ENCODE measurements around the gene CCNG1.
"Not testable (repeated sequence)": the region's sequence is repeated elsewhere in the genome, so short reads cannot be mapped to it uniquely, and the experiment has no call there.

The CCNG1 gene

DNA sequence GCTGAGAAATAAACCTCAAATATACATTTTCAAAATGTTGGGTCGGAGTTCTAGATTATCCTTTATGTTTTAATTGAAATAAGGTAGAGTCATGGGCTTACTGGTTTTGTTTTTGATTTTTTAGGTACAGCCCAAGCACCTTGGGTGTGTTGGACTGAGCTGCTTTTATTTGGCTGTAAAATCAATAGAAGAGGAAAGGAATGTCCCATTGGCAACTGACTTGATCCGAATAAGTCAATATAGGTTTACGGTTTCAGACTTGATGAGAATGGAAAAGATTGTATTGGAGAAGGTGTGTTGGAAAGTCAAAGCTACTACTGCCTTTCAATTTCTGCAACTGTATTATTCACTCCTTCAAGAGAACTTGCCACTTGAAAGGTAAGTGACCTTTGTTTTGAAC is 3.6 kb downstream of the CCNG1 start:
- in situ Hi-C loops (cut with MboI; ENCODE audit: low sequenced_read_pairs): no loop called here

DNA sequence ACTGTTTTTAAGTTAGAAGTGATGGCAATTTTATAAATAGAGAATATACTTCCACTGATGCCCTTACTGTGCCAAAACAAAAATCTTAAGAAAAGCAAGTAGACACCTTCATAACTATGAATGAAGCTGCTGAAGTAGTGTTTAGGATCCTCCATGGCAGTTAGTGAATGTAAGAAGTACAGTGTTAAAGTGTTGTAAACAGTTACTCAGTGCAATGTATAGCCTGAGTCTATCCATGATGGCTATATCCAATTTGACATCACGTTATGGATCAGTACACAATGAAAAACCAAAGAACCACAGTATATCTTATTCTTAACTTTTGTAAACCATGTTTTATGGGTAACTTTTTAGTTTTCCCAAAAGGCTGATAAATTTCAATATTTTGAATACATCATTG is 7.1 kb downstream of the CCNG1 start:
- in situ Hi-C loops (cut with MboI; ENCODE audit: low sequenced_read_pairs): no loop called here

DNA sequence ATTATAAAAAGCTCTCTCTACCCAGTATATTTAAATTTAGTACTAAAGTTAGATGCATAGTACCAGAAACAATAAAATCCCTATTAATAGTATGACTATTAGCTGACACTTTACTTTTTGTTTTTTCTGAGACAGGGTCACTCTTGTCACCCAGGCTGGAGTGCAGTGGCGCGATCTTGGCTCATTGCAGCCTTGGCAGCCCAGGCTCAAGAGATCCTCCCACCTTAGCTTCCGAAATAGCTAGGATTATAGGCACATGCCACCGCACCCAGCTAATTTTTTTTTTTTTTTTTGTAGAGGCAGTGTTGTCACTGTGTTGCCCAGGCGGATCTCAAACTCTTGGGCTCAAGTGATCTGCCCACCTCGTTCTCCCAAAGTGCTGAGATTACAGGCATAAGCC is 8.0 kb downstream of the CCNG1 start:
- in situ Hi-C loops (cut with MboI; ENCODE audit: low sequenced_read_pairs): no loop called here

DNA sequence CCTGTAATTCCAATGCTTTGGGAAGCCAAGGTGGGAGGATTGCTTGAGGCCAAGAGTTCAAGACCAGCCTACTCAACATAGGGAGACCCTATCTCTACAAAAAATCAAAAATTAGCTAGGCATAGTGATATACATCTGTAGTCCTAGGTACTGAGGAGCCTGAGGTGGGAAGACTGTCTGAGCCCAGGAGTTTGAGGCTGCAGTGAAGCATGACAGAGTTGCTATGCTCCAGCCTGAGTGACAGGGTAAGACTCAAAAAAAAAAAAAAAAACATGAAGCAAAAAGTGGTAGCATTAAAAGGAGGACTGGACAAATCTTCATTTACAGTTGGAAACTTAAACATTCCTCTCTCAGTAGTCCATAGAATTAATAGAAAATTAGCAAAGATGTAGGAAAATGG is 9.8 kb downstream of the CCNG1 start:
- in situ Hi-C loops (cut with MboI; ENCODE audit: low sequenced_read_pairs): no loop called here

DNA sequence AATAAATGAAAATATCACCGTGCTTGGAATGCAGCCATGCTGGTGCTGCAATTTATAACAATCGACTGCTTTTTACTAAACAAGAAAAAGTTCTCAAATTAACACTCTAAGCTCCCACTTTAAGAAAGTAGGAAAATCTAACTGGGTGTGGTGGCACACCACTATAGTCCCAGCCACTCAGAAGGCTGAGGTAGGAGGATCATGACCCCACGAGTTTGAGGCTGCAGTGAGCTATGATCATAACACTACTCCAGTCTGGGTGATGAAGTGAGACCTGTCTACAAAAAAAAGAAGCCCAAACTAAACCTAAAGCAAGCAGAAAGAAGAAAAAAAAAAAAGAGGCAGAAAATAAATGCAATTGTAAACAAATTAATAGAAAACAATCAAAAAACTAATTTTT is 10.5 kb downstream of the CCNG1 start:
- in situ Hi-C loops (cut with MboI; ENCODE audit: low sequenced_read_pairs): no loop called here

DNA sequence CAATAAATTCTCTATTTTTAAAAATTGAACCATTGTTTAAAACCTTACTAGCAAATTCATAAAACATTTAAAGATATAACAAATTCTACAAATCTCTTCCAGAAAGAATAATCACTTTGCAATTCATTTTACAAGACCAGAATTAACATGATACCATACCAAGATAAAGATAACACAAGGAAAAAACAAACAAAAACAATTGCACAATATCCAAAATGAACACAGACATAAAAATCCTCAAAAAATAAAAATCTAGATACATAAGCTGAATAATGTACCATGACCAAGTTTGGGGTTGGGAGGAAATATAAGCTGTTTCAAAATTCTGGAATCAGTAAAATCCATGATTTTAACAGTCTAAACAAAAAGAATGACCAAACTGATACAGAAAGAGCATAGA is 11.1 kb downstream of the CCNG1 start:
- in situ Hi-C loops (cut with MboI; ENCODE audit: low sequenced_read_pairs): no loop called here

DNA sequence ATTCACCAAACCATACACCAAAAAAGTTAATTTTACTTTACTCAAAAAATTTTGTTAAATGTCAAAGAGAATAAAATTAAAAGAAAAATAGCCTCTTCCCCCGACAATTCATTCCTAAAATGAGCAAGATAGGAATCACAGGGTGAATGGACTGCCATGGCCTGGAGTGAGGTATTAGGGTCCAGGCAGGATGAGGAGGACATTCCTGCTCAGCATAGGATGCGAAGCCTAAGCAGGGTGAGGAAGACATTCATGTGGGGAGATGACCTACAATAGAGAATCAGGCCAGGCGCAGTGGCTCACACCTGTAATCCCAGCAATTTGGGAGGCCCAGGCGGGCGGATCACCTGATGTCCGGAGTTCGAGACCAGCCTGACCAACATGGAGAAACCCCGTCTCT is 14.1 kb downstream of the CCNG1 start:
- in situ Hi-C loops (cut with MboI; ENCODE audit: low sequenced_read_pairs): no loop called here

DNA sequence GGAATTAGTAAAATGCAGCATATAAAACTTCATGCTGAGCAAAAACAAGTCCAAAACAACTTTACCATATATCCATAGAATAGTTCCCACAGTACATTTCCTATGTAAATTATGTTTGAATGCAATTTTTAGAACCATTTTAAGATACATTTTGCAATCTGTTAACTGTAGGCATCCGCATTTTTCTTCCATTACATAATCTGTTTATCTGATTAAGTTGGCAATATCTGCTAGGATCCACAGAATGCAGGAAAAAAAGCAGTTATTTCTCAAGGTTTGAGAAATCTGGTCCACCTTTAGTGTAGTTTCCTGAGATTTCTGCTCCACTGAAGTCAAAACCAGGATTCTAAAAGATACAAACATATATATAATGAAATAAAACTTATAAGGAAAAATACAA is 16.3 kb downstream of the CCNG1 start:
- in situ Hi-C loops (cut with MboI; ENCODE audit: low sequenced_read_pairs): no loop called here

DNA sequence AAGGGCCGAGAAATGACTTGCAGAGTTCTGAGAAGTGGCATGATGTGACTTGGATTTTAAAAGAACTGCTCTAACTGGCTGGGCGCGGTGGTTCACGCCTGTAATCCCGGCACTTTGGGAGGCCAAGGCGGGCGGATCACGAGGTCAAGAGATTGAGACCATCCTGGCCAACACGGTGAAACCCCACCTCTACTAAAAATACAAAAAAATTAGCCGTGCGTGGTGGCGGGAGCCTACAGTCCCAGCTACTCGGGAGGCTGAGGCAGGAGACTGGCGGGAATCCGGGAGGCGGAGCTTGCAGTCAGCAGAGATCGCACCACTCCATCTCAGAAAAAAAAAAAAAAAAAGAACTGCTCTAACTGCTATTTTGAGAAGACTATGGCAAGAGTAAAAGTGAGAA is 18.0 kb downstream of the CCNG1 start:
- in situ Hi-C loops (cut with MboI; ENCODE audit: low sequenced_read_pairs): not testable (repeated sequence)

DNA sequence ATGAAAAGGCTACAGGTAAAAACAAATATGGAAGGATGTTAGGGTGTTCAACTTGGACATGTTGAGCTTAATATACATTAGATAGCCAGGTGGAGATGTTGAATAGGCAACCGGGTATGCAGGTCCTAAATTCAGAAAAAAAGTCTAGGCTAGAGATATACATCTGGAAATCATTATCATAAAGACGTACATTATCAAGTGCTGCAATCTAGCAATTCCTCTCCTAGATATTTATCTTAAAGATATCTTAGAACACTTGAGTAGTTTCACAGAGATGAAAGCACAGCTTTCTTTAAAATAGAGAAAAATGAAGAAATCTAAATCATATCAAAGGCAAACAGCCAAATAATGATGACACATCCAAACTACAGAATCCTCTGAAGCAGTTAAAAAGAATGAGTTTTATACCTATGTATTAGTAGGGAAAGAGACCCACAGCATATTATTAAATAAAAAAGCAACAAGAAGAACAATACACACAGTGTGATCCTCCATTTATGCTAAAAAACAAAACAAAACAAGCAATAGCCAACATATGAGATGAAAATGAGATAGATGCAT is 18.7 kb downstream of the CCNG1 start:
- in situ Hi-C loops (cut with MboI; ENCODE audit: low sequenced_read_pairs): no loop called here

DNA sequence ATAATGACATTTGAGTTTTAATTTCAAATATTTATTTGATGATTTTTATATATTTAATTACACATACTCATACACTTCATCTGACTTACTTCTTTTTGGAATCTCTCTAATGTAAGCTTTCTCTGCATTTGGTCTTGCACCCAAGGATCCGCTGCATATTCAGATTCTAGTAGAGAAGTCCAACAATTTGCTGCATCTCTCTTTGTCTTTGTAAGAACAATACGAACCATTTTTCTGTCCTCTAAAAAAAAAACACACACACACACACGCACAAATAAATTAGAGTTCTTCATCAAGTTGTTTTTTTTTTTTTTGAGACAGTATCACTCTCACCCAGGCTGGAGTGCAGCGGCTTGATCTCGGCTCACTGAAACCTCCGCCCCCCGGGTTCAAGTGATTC is 19.4 kb downstream of the CCNG1 start:
- in situ Hi-C loops (cut with MboI; ENCODE audit: low sequenced_read_pairs): no loop called here

DNA sequence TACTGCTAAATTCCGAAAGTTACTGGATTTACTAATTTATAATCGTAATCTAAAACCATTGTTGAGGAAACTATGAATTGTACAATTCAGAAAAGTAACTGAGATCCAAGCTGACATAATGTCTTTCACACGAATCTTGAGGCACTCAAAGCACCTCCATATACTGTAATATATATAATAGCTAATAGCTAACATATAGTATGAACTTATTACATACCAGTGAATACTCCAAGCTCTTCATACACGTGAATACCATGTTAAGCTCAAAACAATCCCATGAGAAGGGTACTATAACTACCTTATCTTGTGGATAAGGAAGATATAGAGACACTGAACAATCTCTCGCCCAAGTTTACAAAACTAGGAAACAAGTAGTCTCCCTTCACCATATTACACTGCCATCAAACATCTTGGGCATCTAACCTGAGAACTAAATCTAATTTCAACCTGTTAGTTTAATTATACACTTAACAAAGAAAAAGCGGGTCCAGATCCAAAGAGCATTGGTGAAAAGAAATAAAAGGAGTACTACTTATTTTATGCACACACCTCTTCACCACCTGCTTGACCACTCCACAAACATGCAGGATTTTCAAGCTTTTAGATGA is 21.5 kb downstream of the CCNG1 start:
- in situ Hi-C loops (cut with MboI; ENCODE audit: low sequenced_read_pairs): no loop called here

DNA sequence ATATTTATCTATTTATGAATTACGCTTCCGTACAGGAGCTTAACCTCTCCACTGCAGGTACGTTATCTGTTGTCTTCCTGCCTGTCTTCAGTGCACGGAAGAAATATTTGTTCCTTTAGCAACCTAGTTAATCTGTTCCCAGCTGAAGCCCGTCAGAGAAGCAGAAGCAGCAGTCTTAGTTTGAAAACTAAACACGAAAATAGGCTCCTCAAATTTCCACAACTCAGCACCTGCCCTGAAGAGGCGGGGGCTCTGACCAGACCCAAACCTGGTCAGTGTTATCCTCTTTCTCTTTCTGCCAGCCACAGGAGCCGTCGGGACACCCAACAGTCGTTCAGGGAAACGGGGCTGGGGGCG is 22.0 kb downstream of the CCNG1 start:
- in situ Hi-C loops (cut with MboI; ENCODE audit: low sequenced_read_pairs): no loop called here

DNA sequence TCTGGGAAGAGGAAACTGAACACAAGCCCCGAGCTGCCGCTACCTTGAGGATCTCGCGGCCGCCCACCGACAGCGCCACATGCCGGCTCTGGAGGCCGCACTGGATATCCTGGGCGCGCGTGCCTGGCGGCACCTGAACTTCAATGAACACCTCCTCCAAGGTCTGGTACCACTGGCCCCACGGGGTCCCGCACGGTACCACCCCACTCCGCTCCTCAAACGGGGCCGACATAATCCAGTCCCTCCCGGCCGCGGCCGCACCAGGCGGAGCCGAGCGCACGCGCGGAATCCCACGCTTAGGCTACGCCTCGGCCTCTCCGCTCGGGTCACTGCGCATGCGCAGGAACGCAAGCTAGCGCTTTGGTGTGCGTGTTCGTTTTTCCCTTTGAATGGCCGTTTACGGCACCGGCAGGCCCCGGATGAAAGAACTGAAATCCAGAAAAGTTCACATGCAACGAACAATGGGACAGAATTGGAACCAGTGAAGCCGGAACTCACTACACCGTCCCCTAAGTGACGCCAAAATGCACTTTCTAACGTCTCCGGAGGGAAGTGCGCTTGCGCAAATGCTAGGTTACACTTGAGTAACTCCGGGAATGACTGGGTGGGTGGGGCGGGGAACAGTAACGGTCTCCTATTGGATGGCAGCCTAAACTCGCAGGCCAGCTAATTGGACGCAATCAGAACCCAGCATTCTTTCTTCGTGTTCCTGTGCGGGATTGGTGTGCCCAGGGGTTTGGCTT is 22.6 kb downstream of the CCNG1 start, which contains the start of gene NUDCD2:
Gene NUDCD2 (minus strand): TSS at position 284 of the 743 bp plus-strand sequence. CDS start 52 bp downstream, at position 232.
- in situ Hi-C loops (cut with MboI; ENCODE audit: low sequenced_read_pairs): no loop called here

DNA sequence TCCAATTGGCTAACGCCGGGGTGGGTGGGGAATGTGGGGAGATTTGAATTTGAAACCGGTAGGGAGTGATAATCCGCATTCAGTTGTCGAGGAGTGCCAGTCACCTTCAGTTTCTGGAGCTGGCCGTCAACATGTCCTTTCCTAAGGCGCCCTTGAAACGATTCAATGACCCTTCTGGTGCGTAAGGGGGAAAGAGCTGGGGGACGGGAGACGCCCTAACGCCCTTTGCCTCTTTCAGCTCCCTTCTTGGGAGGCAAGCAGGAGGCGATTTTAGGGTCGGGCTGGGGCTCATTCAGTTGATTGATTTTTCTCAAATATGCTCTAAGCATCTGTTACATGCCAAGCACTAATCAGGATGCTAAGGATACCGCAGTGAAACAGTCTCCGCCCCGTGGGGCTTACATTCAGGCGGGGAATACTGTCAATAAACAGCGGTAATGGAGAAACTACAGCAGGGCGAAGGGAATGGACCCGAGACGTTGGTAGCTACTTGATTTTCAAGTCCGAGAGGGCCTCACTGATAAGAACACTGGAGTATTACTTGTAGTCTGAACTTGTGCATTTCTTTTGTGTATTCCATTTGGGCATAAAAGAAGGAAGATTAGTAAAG is 23.3 kb downstream of the CCNG1 start, which contains the start of gene HMMR:
Gene HMMR (plus strand): TSS at position 71 of the 610 bp plus-strand sequence. CDS start 61 bp downstream, at position 132.
- in situ Hi-C loops (cut with MboI; ENCODE audit: low sequenced_read_pairs): no loop called here

DNA sequence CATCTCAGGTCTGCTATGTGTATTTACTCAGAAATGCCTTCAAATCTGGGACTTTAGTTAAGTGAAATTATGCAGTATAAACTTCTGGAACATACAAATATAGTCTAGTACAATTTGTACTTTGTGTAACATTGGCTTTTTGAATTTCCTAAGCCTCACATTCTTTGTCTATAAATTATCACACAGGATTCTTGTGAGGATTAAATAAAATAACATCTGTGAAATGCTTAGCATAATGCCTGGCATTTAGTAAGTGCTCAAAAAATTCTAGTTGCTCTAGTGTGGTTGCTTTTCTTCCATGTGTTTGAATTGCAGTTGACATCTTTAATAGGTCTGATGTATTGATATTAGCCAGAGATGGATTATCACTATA is 25.7 kb downstream of the CCNG1 start:
- in situ Hi-C loops (cut with MboI; ENCODE audit: low sequenced_read_pairs): no loop called here

DNA sequence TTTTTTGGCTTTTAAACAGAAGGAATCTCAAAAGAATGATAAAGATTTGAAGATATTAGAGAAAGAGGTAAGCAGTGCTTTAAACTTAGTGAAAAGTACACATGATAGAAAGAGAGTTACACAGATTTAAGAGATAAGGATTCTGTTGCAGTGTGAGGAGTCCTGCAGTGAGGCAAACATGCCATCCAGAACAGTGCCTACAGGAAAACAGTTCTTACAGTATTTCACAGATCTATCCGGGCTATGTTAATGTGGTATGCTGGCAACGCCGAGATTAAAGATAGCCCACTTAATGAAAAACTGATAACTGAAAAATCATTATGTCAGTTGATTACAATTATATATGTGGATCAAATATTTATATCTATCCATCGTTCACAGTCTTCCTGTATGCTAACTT is 30.3 kb downstream of the CCNG1 start:
- in situ Hi-C loops (cut with MboI; ENCODE audit: low sequenced_read_pairs): no loop called here

DNA sequence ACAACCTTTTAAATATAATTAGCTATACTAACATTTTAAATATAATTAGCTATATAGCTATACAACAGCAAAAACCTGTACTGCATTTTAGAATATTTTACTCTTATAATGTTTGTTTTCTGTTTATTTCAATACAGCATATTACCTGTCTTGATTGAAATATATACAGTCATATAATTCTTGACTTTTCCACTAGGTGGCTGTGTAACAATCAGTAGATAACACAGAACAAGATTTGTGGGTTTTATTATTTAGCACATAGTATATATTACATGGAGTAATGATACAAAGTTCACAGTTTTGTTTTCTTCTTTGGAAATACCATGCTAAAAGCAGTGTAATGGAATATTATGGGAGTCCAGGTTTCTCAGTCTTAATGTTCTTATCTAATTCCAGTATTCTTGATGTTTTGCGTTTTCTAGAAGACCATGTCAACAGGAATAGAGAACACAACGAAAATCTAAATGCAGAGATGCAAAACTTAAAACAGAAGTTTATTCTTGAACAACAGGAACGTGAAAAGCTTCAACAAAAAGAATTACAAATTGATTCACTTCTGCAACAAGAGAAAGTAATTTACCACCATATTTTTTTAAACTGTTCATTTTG is 36.3 kb downstream of the CCNG1 start:
- in situ Hi-C loops (cut with MboI; ENCODE audit: low sequenced_read_pairs): no loop called here

DNA sequence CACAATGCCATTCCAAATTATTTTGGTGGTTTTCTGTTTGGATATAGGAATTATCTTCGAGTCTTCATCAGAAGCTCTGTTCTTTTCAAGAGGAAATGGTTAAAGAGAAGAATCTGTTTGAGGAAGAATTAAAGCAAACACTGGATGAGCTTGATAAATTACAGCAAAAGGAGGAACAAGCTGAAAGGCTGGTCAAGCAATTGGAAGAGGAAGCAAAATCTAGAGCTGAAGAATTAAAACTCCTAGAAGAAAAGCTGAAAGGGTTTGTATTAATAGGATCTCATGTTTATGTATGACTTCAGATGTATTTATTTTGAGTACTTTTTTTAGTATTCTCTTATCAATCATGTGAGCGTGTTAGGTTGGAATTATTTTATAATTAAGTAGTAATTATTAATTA is 38.0 kb downstream of the CCNG1 start:
- in situ Hi-C loops (cut with MboI; ENCODE audit: low sequenced_read_pairs): no loop called here

DNA sequence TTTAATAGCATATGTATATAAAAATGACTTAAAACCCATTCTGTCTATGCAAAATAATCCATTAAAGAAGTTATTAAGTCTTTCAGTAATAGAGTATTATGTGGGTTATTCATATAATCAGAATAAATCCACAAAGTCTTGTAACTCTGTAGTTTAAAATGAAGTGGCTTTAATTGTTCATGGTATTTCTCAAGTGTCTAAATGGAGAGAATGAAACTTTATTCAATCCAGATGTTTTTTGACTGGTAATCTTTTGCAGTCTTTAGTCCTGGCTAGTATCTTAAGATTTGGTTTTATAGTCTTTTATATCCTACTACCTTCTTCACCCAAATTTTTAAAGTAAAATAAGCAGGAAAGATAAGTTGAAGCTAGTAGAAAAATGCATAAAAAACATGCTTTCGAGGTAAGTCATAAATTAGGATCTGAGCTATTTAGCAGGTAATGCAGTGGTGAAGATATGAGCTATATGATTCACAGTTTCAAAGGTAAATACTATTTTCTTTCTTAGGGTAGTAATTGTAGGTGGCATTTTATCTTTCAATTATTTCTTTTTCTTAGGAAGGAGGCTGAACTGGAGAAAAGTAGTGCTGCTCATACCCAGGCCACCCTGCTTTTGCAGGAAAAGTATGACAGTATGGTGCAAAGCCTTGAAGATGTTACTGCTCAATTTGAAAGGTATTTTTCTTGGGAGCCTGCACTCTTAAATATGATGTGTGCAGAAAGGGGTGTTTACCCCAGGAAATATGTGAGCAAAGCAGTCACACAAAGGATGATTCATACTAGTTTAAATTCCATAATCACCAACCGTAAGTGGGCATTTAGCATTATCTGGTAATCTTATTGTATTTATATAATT is 41.0 kb downstream of the CCNG1 start:
- in situ Hi-C loops (cut with MboI; ENCODE audit: low sequenced_read_pairs): no loop called here

DNA sequence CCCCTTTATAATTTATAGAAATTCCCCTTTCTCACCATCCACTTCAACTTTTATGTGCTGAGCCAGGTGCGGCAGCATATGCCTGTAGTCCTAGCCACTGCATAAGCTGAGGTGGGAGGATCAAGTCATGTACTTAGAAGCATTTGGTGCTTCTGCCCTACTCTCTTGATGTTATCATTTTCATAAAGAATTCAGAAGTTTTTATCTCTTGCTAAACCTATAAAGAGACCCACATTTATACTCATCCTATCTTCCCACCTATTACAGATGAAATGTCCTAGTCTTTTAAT is 41.5 kb downstream of the CCNG1 start:
- in situ Hi-C loops (cut with MboI; ENCODE audit: low sequenced_read_pairs): no loop called here

Data from hTERT RPE-1 (cell line).